Mucosa of stomach (tissue), 1 donor: ENCODE results near the gene SLC25A21.

Experiments
- H3K27me3 ChIP-seq: one replicate; pipeline ENCODE4 v1.7.0; 2013; ENCODE audit warnings: mild to moderate bottlenecking, low read length; ENCODE audit not compliant: control insufficient read depth, insufficient read depth
- H3K36me3 ChIP-seq: one replicate; pipeline ENCODE4 v1.7.0; 2013; ENCODE audit warnings: low read length; ENCODE audit not compliant: control insufficient read depth, insufficient read depth
- H3K4me1 ChIP-seq: one replicate; pipeline ENCODE4 v1.7.0; 2013; ENCODE audit warnings: mild to moderate bottlenecking, low read length; ENCODE audit not compliant: control insufficient read depth, insufficient read depth
- H3K4me3 ChIP-seq: one replicate; pipeline ENCODE4 v1.7.0; 2013; ENCODE audit warnings: low read length
- H3K9ac ChIP-seq: one replicate; pipeline ENCODE4 v1.7.0; 2013; ENCODE audit warnings: mild to moderate bottlenecking, low read length, moderate library complexity
- H3K9me3 ChIP-seq: one replicate; pipeline ENCODE4 v1.7.0; 2013; ENCODE audit warnings: mild to moderate bottlenecking, low read length, moderate library complexity; ENCODE audit not compliant: control insufficient read depth
- donor health status: Pancreatic carcinoma.

The SLC25A21 gene

DNA sequence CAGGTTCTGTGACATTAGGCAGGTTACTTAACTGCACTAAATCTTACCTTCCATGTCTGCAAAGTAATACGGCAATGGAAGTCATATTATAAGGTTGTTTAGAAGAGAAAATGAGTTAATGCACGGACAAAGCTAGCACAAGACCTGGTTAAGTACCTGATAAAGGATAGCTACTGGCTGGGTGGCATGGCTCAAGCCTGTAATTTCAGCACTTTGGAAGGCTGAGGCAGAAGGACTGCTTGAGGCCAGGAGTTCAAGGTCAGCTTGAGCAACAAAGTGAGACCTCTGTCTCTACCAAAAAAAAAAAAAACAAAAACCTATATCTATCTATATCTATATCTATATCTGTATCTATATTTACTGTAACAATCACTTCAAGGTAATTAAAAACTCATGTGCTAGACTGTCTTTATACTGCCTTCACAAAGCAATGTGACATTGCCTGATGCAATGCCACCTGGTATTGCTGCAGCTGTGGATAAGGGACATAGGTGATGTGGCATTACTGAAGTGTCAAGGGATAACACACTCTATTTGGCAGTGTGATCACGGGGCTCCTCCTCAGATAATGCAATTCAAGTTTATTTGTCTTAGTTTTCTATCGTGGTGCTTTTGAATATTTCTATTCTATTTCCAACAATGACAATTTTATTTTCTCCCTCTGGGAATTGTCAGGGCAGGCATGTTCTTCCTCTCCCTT, 403.6 kb downstream of the SLC25A21 start:
- no peak overlapping the region for H3K4me3 ChIP-seq
- no peaks in the 10 kb centered on the region for H3K9me3 ChIP-seq
- no peaks in the 10 kb centered on the region for H3K27me3 ChIP-seq
- no peak overlapping the region for H3K9ac ChIP-seq
- H3K36me3 ChIP-seq = no peaks in the 10 kb centered on the region
- H3K4me1 ChIP-seq = no peaks in the 10 kb centered on the region

DNA sequence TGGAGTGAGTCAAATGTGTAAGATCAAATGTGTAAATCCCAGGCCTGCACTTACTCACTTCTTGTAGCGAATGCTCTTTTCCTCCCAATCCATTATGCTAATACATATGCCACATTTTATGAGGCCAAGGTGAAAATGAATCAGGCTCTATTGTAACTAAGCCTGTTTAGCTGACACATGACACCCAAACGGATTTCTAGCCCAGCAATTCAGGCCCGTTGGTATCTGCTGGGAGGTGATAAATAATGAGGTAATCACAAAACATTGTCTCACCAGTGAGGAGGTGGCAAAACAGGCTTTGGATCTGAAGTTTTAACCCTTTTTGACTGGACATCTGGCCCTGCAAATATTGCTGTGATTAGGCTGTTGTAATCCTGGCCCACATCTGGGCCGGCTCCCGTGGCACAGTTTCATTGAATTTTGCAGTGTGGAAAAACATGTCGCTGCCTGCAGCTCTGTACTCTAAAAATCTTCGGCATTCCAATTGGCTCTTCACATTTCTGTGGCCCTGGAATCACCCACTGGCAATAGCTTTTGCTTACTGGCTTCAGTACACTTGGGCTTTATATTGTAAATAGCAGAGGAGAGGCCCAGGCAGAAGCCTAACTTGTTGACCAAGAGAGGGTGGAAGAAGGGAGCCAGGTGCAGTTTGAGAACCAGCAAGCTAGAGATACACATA, 404.7 kb downstream of the SLC25A21 start:
- Histone ChIP-seq H3K9ac (no peak overlapping the region), H3K4me1 (no peaks in the 10 kb centered on the region), H3K4me3 (no peak overlapping the region), H3K9me3 (no peaks in the 10 kb centered on the region), H3K36me3 (no peaks in the 10 kb centered on the region), H3K27me3 (no peaks in the 10 kb centered on the region)

DNA sequence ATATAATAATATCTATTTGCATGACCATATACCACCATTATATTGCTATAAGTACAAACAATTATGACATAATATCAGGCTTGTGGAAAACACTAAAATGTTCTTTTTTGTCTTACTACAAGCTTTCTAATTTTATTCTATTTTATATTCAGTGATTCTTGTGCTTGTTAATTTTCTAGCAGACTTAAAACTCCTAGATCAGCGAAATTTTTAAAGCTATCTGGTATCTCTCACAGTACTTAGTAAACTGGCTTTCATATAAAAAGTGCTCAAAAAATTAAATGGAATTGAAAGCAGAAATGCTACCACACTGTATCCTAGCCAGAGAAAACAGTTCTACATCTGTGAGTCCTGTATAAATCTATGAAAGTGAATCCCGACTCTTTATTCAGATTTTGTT, 405.4 kb downstream of the SLC25A21 start:
- Histone ChIP-seq H3K9ac (no peak overlapping the region), H3K4me3 (no peak overlapping the region), H3K36me3 (no peaks in the 10 kb centered on the region), H3K9me3 (no peaks in the 10 kb centered on the region), H3K4me1 (no peaks in the 10 kb centered on the region), H3K27me3 (no peaks in the 10 kb centered on the region)

DNA sequence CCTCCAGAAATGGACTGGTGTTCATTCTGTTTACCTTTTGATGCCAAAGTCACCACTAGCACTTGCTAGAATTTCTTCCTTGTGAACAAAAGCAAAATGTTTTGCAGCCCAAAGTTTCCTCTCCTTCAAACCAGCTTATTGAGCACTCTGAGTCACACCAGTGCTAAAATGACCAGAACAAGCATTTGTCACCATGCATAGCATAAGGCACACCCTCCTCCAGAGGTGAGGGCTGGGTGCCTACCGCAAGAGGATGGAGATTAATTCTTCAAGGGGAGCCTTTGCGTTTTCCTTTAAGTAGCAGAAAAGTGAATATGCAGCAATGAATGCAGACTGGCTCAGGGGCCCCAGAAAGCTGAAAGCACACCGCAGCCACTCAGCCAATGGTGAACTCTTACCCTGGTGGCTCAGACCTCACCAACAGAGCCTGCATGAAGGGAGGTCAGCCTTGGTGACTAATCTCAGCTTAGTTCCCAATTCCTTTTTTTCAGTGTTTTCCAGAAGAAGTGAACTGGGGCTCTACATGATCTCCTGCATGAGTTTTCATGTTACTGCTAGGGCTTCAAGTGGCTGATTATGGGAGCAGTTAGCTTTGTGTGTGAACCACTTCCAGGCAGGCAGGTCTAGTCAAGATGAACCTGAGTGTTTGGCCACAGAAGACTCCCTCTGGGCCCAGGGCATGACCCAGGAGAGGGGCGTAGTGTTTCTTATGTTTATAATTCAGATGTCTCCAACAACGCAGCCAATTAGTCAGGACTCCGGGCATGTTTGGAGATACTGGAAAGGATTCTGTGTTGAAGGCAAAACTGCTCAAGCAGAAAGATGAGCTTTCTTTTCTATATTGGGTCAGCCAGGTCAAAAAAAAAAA, 414.4 kb downstream of the SLC25A21 start:
- no peaks in the 10 kb centered on the region for H3K9me3 ChIP-seq
- no peaks in the 10 kb centered on the region for H3K27me3 ChIP-seq
- H3K4me3 ChIP-seq = no peak overlapping the region
- H3K36me3 ChIP-seq = no peaks in the 10 kb centered on the region
- H3K9ac ChIP-seq = no peak overlapping the region
- no peaks in the 10 kb centered on the region for H3K4me1 ChIP-seq

DNA sequence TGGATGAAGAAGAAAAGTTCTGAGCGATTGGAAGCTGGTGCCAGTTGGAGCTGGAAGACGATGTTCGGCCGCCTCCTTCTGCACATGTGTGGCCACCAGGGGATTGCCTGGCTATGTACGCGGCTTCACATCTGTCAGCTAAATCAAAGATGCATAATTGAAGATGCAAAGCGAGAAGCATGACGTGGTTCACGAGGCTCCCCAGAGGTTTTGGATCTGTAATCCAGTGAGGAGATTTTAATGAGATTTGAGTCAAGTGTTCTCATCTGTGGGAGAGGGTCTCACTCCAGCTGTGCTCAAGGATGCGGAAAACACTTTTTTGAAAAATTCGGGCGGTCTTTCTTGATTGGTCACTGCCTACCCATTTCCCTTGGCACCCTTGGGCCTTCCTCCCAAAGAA, 416.2 kb downstream of the SLC25A21 start:
- peaks cover 7% of the 10 kb centered on the region for H3K4me1 ChIP-seq
- H3K27me3 ChIP-seq = no peaks in the 10 kb centered on the region
- H3K9ac ChIP-seq = no peak overlapping the region
- no peak overlapping the region for H3K4me3 ChIP-seq
- no peaks in the 10 kb centered on the region for H3K9me3 ChIP-seq
- no peaks in the 10 kb centered on the region for H3K36me3 ChIP-seq

DNA sequence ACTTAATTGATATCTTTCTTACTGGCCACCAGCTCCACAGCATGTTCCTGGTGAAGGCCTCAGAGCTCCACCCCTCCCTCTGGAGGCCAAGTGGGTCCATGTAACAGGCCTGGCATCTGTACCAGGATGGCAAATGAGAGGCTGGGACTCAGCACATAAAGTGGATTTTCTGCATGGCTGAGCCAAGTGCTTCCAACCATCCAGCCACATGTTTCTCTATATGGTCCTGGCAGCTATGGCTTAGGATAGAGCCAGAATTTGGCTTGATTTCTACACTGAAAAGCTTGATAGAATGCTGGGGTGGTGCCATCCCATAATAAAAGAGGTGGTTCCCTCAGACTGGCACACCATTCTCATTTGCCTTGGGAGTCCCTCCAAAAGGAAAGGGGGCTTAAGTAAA, 416.6 kb downstream of the SLC25A21 start:
- Histone ChIP-seq H3K9ac (no peak overlapping the region), H3K36me3 (no peaks in the 10 kb centered on the region), H3K9me3 (no peaks in the 10 kb centered on the region), H3K4me1 (peaks cover 12% of the 10 kb centered on the region), H3K27me3 (no peaks in the 10 kb centered on the region), H3K4me3 (no peak overlapping the region)

DNA sequence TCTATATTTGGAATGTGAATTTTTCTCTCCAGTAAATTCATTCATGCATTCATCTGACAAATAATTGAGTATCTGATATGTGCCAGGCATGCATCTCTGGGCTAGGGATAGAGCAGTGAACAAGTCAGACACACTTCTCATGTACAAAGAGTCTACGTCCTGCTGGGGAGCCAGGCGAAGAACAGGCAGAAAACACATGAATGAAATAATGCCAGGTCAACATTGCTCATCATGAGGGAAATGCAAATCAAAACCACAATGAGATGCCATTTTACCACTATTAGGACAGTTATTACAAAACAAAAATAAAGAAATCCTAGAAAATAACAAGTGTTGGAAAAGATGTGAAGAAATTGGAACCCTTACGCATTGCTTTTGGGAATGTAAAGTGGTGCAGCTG, 420.5 kb downstream of the SLC25A21 start:
- Histone ChIP-seq H3K36me3 (no peaks in the 10 kb centered on the region), H3K27me3 (no peaks in the 10 kb centered on the region), H3K4me1 (peaks cover 12% of the 10 kb centered on the region), H3K9ac (no peak overlapping the region), H3K9me3 (no peaks in the 10 kb centered on the region), H3K4me3 (no peak overlapping the region)

DNA sequence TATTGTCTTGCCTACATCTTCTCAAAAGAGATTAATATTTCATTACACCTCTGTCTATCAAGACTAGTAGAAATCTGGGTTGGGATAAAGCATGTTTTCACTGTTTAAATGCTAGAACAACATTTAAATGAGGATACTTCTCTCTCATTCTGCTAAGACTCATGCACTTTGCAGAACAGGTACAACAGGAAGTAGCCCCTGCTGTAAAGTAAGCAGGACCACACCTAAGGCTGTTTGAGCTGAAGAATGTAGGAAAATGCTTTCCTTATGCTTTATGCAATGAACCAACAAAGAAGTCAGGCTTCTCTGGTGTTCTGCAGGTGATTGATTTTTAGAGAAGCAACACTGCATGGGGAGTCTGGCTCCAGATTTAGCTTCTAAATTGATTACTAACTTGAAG, 421.3 kb downstream of the SLC25A21 start:
- Histone ChIP-seq H3K36me3 (no peaks in the 10 kb centered on the region), H3K27me3 (no peaks in the 10 kb centered on the region), H3K9me3 (no peaks in the 10 kb centered on the region), H3K4me3 (no peak overlapping the region), H3K9ac (no peak overlapping the region), H3K4me1 (peaks cover 12% of the 10 kb centered on the region)

DNA sequence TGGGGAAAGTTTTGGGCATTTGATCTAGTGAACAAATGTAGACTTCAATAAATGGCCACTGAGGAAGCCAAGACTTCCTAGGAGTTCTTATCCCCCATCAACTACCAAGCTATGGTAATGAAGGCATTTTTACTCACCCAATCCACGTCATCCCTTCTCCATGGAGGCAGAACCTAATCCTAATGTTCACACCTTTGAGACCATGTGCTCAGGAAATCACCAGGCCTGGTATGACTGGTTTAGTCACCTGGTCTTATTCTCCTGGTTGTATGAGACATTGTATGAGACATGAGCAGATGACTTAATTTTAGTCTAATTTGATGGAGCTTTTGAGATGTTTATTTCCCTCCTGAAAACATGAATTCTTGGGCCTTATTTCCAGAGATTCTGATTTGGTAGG, 422.2 kb downstream of the SLC25A21 start:
- Histone ChIP-seq H3K4me1 (peaks cover 12% of the 10 kb centered on the region), H3K27me3 (no peaks in the 10 kb centered on the region), H3K36me3 (no peaks in the 10 kb centered on the region), H3K9me3 (no peaks in the 10 kb centered on the region), H3K4me3 (no peak overlapping the region), H3K9ac (no peak overlapping the region)

DNA sequence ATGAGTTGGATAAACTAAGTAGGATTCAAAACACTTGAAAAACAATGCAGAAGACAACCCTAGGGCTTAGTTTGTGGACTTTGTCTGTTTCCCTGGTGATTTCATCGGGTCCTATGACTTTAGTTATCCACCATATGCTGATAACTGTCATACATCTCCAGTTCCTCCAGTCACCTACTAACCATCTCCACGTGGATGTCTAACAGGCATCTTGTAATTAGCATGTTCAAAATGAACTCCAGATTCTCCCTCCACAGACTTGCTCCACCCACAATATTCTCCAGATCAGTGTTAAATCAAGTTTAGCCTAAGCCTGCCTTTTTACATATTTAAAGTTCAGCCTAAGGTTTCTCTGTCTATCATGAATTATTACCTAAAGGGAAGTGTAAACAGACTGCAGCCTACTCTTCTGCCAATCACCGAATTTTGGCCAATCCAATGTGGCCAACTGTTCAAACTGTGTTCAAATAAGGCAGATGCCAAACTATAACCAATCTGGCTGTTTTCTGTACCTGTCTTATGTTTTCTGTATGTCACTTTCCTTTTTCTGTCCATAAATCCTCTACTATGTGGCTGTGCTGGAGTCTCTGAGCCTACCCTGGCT, 423.7 kb downstream of the SLC25A21 start:
- no peaks in the 10 kb centered on the region for H3K9me3 ChIP-seq
- H3K9ac ChIP-seq = no peak overlapping the region
- H3K4me3 ChIP-seq = no peak overlapping the region
- H3K27me3 ChIP-seq = no peaks in the 10 kb centered on the region
- H3K36me3 ChIP-seq = no peaks in the 10 kb centered on the region
- peaks cover 12% of the 10 kb centered on the region for H3K4me1 ChIP-seq

DNA sequence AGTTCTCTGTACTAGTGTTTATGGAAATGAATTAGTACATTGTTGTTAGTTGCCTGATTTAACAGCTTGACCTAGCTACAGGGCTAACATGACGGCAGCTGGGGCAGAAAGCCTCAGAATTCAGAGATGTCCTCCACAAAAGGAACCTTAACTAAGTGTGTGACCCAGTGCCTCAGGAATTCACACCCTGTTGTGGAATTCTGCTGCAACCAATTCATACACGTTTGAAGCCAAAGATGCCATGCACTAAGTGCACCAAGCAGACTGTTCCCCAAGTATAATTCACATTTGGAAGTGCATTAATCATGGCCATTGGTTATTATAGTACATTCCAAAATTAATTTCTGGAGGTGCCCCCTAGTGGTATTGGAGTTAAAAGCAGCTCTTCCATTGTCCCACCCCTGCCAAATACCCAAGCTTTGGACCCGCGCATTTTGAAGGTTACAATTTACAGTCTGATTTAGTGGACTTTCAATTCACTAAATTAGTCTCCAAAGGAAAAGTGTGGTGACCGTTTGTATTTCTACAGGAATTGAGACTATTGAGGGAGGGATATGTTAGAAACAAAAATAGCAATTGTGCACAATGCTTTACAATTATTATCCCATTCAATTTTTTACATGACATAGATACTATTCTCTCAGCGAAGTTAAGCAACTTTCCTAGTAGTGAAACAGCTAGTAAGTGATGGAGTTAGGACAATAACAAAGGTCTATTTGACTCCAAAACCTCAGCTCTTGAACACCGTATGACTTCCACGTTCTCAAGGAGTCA, 424.8 kb downstream of the SLC25A21 start:
- no peak overlapping the region for H3K9ac ChIP-seq
- peaks cover 12% of the 10 kb centered on the region for H3K4me1 ChIP-seq
- no peak overlapping the region for H3K4me3 ChIP-seq
- H3K36me3 ChIP-seq = no peaks in the 10 kb centered on the region
- H3K9me3 ChIP-seq = no peaks in the 10 kb centered on the region
- H3K27me3 ChIP-seq = no peaks in the 10 kb centered on the region
